Activated CD4-positive, alpha-beta T cell treated with anti-CD3 and anti-CD28 coated beads for 36 hours (primary cell): ENCODE measurements around the gene DYRK2. TPM values are rescaled to one million over a fixed set of nuclear protein-coding genes. Genes with fewer than 3 reads are reported as not detected.

Experiments
- ATAC-seq: fragments of 200-7000 bp; cut with Tn5 transposase; one replicate; pipeline ENCODE4 v1.10.0; 2021; ENCODE audit warnings: mild to moderate bottlenecking, moderate library complexity
- CTCF ChIA-PET: fragments of 350-600 bp; sonication (Branson Sonifier 250); formaldehyde crosslinking; loops from one replicate; lab custom pipeline; 2021; ENCODE audit warnings: antibody characterized with exemption; lab: Charles Lee
- POLR2A ChIA-PET: fragments of 350-600 bp; sonication (Branson Sonifier 250); formaldehyde crosslinking; loops from one replicate; lab custom pipeline; 2021; ENCODE audit warnings: antibody characterized with exemption, inconsistent platforms; lab: Charles Lee
- DNase-seq: peaks from one replicate; pipeline ENCODE4 v3.0.0-alpha.2; 2020
- H3K27ac Mint-ChIP-seq: one replicate; pipeline ENCODE4 v1.8.0; 2021; ENCODE audit warnings: mixed read lengths
- H3K27me3 Mint-ChIP-seq: one replicate; pipeline ENCODE4 v1.8.0; 2021; ENCODE audit warnings: mixed read lengths
- H3K36me3 Mint-ChIP-seq: one replicate; pipeline ENCODE4 v1.8.0; 2021; ENCODE audit warnings: low read depth, mixed read lengths
- H3K4me1 Mint-ChIP-seq: one replicate; pipeline ENCODE4 v1.8.0; 2021; ENCODE audit warnings: mixed read lengths
- H3K4me3 Mint-ChIP-seq: one replicate; pipeline ENCODE4 v1.8.0; 2021; ENCODE audit warnings: mild to moderate bottlenecking, moderate library complexity, mixed read lengths
- H3K9me3 Mint-ChIP-seq: one replicate; pipeline ENCODE4 v1.8.0; 2021; ENCODE audit warnings: low read depth, mixed read lengths
- intact Hi-C, 2 experiments: fragments of 100-400 bp; cut with DNase I in 1 of 2; cut with micrococcal nuclease in 1 of 2; formaldehyde crosslinking; loops; one replicate each; pipeline versions ENCODE4 v1.14.2 to v1.15.1; 2022 to 2024; cut with DNase I, micrococcal nuclease
- total RNA-seq, 2 experiments: library from RNA; stranded (reverse); gene quantifications; one replicate each; pipeline ENCODE4 v1.2.3, GENCODE V29; 2021

The DYRK2 gene
- total RNA-seq, 2 experiments from 2014 or later, result 19.2 to 21.5 TPM

DNA sequence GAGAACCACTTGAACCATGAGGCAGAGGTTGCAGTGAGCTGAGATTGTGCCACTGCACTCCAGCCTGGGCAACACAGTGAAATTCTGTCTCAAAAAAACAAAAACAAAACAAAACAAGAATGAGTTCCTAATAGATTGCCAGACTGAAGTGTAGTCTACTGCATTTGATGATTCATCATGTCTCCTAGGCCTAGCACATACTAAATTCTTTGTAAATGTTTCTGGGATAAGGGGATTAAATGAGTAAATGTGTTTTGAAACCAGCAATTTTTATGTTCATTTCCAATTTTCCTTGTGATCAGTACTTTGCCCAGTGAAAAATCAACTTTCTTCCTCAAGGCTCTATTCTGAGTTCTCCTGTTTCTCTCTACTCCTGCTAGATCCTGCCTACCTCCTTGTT lies 2.9 kb upstream of the DYRK2 start:
- Mint-ChIP-seq H3K36me3 (peaks cover 6% of the 10 kb centered on the region), H3K27me3 (no peaks in the 10 kb centered on the region), H3K9me3 (no peaks in the 10 kb centered on the region), H3K27ac (no peak overlapping the region), H3K4me1 (peaks cover 26% of the 10 kb centered on the region), H3K4me3 (no peak overlapping the region)
- ChIA-PET CTCF (interaction anchor here (1.1 to 1.7 kb wide), 2 partner anchors 15 kb away, joined by 3 to 6 read pairs; no protein-coding TSS in a partner anchor), POLR2A (no interaction called here)
- ATAC-seq (no peak), DNase-seq (no peak)
- intact Hi-C loops, result loop anchor here in 1 of 2 experiments (5.0 kb wide), 2 partner anchors 53 to 193 kb away; no protein-coding TSS in a partner anchor

GRCh38 chr12:67646775-67647174 lies 1.8 kb upstream of the DYRK2 start:
- H3K4me1 Mint-ChIP-seq, result peaks cover 34% of the 10 kb centered on the region
- no peaks in the 10 kb centered on the region for H3K9me3 Mint-ChIP-seq
- no peaks in the 10 kb centered on the region for H3K27me3 Mint-ChIP-seq
- POLR2A ChIA-PET, result interaction anchor here (0.7 kb wide), 1 partner anchor 12 kb away, joined by 5 read pairs; no protein-coding TSS in a partner anchor
- no peak for ATAC-seq
- CTCF ChIA-PET, result interaction anchor here (1.1 kb wide), 1 partner anchor 16 kb away, joined by 3 read pairs; no protein-coding TSS in a partner anchor
- H3K36me3 Mint-ChIP-seq, result peaks cover 13% of the 10 kb centered on the region
- H3K4me3 Mint-ChIP-seq, result no peak overlapping the region
- intact Hi-C loops, result loop anchor here in 1 of 2 experiments (1.0 to 5.0 kb wide), 3 partner anchors 11 to 194 kb away; no protein-coding TSS in a partner anchor
- no peak overlapping the region for H3K27ac Mint-ChIP-seq
- no peak for DNase-seq

DNA sequence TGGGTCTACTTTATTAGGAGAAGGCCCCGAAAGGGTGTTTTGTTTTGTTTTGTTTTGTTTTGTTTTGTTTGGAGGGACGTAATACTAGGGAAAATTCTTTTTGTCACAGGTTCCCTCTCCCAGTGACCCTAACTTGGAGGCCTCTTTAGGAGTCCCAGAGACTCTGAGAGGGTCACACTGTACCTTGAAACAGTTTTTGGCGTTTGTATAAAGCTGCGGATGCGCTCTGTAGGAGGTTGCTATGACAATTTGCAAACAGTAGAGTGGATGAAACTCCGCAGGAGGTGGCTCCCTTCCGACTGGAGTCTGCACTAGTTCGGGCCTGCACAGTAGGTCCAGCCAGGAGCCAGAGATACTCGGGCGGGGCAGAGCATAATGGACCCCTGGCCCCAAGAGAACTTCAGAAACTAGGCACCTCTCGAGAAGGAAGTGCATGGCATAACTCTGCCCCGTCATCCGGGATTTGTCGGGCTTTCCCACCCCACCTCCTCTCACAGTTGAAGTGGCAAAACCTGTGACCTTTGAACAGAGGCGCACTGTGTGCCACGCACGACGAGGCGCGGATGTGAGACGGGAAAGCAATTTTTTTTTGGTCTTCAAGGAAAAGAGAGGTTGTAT lies 1.3 kb upstream of the DYRK2 start:
- CTCF ChIA-PET, result interaction anchor here (0.9 to 1.5 kb wide), 3 partner anchors 14 to 379 kb away, joined by 3 to 5 read pairs (median 4); no protein-coding TSS in a partner anchor
- H3K27ac Mint-ChIP-seq, result peak overlapping the region; percentile 52
- H3K36me3 Mint-ChIP-seq, result peaks cover 13% of the 10 kb centered on the region
- DNase-seq (peak; percentile 45), ATAC-seq (no peak)
- H3K4me3 Mint-ChIP-seq, result peak overlapping the region; percentile 78
- peaks cover 36% of the 10 kb centered on the region for H3K4me1 Mint-ChIP-seq
- no peaks in the 10 kb centered on the region for H3K9me3 Mint-ChIP-seq
- POLR2A ChIA-PET, result interaction anchor here (0.7 kb wide), 1 partner anchor 13 kb away, joined by 5 read pairs; no protein-coding TSS in a partner anchor
- H3K27me3 Mint-ChIP-seq, result no peaks in the 10 kb centered on the region
- intact Hi-C loops, result loop anchor here in 1 of 2 experiments (1.0 to 5.0 kb wide), 3 partner anchors 12 to 195 kb away; no protein-coding TSS in a partner anchor

DNA sequence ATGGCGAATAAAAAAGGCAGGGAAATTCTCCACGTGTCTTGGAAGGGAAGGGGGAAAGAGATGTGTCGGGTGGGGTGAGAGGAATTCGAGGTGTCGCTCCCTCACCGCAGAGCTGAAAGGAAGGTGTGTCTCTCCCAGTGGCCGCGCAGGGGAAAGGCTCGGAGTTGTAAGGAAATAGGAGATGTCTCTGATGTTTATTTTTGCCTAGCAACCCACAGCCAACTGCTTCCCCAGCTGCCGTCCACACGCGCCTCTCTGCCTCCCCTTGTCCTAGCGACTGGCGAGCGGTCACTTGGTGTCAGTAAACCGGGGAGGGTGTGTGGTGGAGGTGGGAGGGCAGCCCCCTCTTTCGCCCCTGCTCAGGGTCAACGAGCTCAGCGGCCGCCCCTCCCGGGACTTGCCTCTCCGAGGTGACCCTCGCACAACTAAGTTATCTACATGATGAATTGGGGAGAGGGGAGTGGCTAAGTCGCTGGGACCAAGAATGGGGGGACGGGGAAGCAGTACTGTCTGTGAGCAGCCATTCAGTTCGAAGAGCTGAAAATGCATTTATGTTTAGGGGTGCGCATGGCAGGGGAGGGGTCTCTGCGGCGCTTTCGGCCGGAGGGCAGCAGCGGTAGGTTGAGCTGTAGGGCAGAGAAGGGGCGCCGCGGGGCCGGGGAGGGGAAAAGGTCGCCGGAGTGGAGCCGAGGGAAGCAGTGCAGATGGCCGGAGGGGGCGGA lies 585 bp upstream of the DYRK2 start:
- Mint-ChIP-seq H3K27me3 (no peaks in the 10 kb centered on the region), H3K36me3 (peaks cover 14% of the 10 kb centered on the region), H3K27ac (peak overlapping the region; percentile 52), H3K4me1 (peaks cover 38% of the 10 kb centered on the region), H3K4me3 (peak overlapping the region; percentile 78), H3K9me3 (no peaks in the 10 kb centered on the region)
- DNase-seq (peak; percentile 60), ATAC-seq (peak; percentile 5)
- ChIA-PET CTCF (interaction anchor here (0.6 to 1.5 kb wide), 4 partner anchors 15 to 380 kb away, joined by 3 to 5 read pairs (median 4); no protein-coding TSS in a partner anchor), POLR2A (interaction anchor here (0.6 to 1.0 kb wide), 2 partner anchors 94 to 379 kb away, joined by 3 read pairs; partner anchors contain the start of gene CAND1)
- intact Hi-C loops, result loop anchor here in 1 of 2 experiments (1.0 to 5.0 kb wide), 6 partner anchors 13 to 196 kb away; no protein-coding TSS in a partner anchor

DNA sequence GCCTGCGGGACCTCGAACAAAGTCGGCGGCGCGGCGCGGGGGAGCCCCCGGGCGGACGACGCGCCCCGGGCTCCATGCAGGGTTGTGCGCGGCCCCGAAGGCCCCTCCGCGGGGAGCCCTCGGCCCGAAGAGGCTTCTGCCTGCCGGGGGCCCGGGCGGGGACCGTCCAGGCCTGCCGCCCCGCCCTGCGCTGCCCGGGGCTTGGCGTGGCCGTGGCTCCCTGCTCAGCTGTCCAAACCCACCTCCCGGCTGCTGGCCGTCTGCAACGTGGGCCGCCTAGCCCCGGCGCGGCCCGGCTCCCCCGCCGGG lies 670 bp downstream of the DYRK2 start:
- POLR2A ChIA-PET, result no interaction called here
- Mint-ChIP-seq H3K27me3 (no peaks in the 10 kb centered on the region), H3K4me1 (peaks cover 51% of the 10 kb centered on the region), H3K27ac (no peak overlapping the region), H3K36me3 (peaks cover 24% of the 10 kb centered on the region), H3K9me3 (no peaks in the 10 kb centered on the region), H3K4me3 (peak overlapping the region; percentile 98)
- peak; percentile 18 for ATAC-seq
- intact Hi-C loops, result loop anchor here in 1 of 2 experiments (1.0 to 5.0 kb wide), 5 partner anchors 57 to 380 kb away; partner anchors contain the start of gene CAND1
- CTCF ChIA-PET, result interaction anchor here (1.5 kb wide), 1 partner anchor 381 kb away, joined by 3 read pairs; no protein-coding TSS in a partner anchor
- no peak for DNase-seq

DNA sequence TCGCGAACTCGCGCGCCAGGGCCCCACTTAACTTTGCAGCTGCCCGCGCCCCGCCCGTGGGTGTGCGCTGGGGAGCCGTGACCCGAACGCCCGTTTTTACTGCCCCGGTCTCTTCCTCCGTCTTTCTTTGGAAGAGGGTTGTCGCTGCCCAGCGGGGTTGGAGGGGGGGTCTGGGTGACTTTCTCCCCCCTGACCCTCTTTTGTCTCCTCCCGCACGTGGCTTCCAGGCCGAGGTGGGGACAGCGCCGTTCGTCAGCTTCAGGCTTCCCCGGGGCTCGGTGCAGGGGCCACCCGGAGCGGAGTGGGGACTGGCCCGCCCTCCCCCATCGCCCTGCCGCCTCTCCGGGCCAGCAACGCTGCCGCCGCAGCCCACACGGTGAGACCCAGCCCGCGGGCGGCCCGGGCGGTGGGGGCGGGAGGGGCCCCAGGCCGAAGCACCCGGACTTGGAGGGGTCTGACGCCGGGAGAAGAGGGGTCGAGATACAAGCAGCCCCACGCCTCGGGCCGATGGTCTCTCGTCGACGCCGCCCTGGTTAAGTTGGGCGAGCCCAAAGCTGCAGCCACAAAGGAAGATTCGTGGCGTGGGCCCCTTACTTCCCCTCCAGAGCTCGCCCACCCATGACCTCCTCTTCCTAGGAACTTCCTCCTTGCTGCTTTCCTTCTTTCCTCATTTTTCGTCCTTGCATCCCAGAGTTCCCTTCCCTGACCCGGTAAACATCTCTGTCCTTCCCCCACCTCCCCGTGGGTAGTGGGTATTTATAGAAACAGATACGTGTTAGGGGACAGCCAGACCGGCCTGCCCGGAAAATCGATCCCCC lies 1.2 kb downstream of the DYRK2 start:
- Mint-ChIP-seq H3K9me3 (no peaks in the 10 kb centered on the region), H3K27ac (peak overlapping the region; percentile 96), H3K36me3 (peaks cover 29% of the 10 kb centered on the region), H3K4me1 (peaks cover 56% of the 10 kb centered on the region), H3K4me3 (peak overlapping the region; percentile 98), H3K27me3 (no peaks in the 10 kb centered on the region)
- ATAC-seq (peak; percentile 34), DNase-seq (peak; percentile 60)
- intact Hi-C loops, result loop anchor here (1.0 to 10.0 kb wide), 12 partner anchors 49 to 382 kb away; partner anchors contain the start of gene CAND1 (in 2 of the 2)
- POLR2A ChIA-PET, result no interaction called here
- CTCF ChIA-PET, result interaction anchor here (0.6 to 1.2 kb wide), 3 partner anchors 36 to 295 kb away, joined by 3 to 4 read pairs (median 4); no protein-coding TSS in a partner anchor

DNA sequence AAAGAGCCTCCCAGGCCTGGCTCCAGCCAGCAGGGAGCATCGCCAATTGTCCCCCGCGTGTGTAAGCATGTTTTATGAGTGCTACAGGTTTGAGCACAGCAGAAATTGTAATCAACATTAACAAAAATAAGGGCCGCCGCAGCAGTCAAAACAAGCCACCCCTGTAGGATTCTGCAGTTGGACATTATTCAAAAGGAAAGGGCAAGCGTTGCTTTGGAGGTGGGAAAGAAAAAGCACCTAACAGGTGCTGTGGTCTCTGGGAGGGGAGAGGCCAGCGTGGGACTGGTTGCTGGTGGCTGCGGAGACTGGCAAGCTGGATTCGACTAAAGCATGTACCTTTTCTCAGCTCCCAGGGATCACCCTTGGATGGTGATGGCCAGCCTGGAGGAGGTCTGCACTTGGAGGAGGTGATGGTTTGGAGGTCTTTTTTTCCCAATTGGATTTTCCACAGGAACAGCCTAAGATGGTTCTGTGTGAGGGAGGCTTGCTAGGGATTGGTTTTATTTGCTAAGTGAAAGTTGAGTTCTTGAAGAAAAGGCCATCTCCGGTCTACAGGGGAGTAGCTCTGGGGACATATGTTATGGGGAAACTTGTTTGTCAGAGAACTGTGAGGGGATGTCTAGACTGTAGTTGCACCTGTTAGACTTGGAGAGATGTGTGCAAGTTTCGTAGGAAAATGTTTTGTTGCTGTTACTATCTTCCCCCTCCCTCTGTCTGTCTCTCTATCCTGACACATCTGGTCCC lies 2.0 kb downstream of the DYRK2 start:
- DNase-seq (peak; percentile 33), ATAC-seq (peak; percentile 24)
- ChIA-PET CTCF (interaction anchor here (0.6 to 1.2 kb wide), 4 partner anchors 18 to 296 kb away, joined by 3 to 4 read pairs (median 4); no protein-coding TSS in a partner anchor), POLR2A (no interaction called here)
- intact Hi-C loops, result loop anchor here (1.0 to 10.0 kb wide), 9 partner anchors 20 to 383 kb away; partner anchors contain the start of gene CAND1 (in 1 of the 2)
- H3K4me1 Mint-ChIP-seq, result peaks cover 64% of the 10 kb centered on the region
- no peaks in the 10 kb centered on the region for H3K27me3 Mint-ChIP-seq
- peaks cover 37% of the 10 kb centered on the region for H3K36me3 Mint-ChIP-seq
- H3K9me3 Mint-ChIP-seq, result no peaks in the 10 kb centered on the region
- H3K4me3 Mint-ChIP-seq, result peak overlapping the region; percentile 98
- peak overlapping the region; percentile 96 for H3K27ac Mint-ChIP-seq

DNA sequence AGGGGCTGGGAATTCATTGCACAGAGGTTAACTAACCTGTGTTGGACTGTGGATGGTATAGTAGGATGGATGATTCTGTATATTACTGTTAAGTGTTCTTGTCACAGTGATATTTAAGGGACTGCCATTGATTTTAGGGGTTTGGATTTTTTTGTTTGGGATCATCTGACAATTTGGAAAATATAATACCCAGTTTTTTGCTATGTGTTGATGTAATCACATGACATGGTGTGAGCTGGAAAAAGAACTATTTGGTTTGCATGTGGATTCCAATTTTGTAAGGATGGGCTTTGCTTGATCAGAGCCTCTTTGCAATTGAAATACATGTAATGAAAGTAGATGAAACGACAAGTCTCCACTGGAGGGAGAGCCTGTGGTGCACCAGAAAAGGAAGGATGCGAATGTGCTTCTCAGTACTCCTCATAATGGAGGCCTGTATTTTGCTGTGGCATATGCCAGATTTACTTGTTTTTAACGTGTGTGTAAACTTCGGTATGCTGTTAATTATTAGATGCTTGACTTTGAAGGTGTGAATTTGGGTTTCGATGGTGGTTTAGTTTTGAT lies 2.7 kb downstream of the DYRK2 start:
- H3K9me3 Mint-ChIP-seq, result no peaks in the 10 kb centered on the region
- ATAC-seq (peak; percentile 34), DNase-seq (peak; percentile 55)
- no peaks in the 10 kb centered on the region for H3K27me3 Mint-ChIP-seq
- peaks cover 71% of the 10 kb centered on the region for H3K4me1 Mint-ChIP-seq
- peak overlapping the region; percentile 98 for H3K4me3 Mint-ChIP-seq
- ChIA-PET CTCF (interaction anchor here (0.8 to 1.2 kb wide), 3 partner anchors 19 to 297 kb away, joined by 3 to 4 read pairs (median 4); no protein-coding TSS in a partner anchor), POLR2A (no interaction called here)
- intact Hi-C loops, result loop anchor here (1.0 to 10.0 kb wide), 8 partner anchors 21 to 384 kb away; partner anchors contain the start of gene CAND1 (in 1 of the 2)
- peak overlapping the region; percentile 96 for H3K27ac Mint-ChIP-seq
- peaks cover 42% of the 10 kb centered on the region for H3K36me3 Mint-ChIP-seq

- intact Hi-C loops, result loop anchor here in 1 of 2 experiments (10.0 kb wide), 1 partner anchor 301 kb away; no protein-coding TSS in a partner anchor
- ChIA-PET CTCF (interaction anchor here (0.7 to 1.8 kb wide), 4 partner anchors 9 to 263 kb away, joined by 3 to 4 read pairs (median 3); no protein-coding TSS in a partner anchor), POLR2A (no interaction called here)
These were observed 7.3 kb downstream of the DYRK2 start for GRCh38 chr12:67655829-67656228.

More at GRCh38 chr12:67655829-67656228, 7.3 kb downstream of the DYRK2 start:
- ATAC-seq, result no peak
- Mint-ChIP-seq H3K4me3 (no peak overlapping the region), H3K27ac (no peak overlapping the region), H3K27me3 (no peaks in the 10 kb centered on the region), H3K9me3 (no peaks in the 10 kb centered on the region), H3K4me1 (peaks cover 81% of the 10 kb centered on the region), H3K36me3 (peaks cover 62% of the 10 kb centered on the region)
- DNase-seq, result no peak
